ENCODE results near the gene CENPS. TPM values are rescaled to one million over a fixed set of nuclear protein-coding genes. Genes with fewer than 3 reads are reported as not detected.

CENPS gene
- total and polyA plus RNA-seq, 7 donors = 2.8 to 22.2 (median 15.0) TPM

DNA sequence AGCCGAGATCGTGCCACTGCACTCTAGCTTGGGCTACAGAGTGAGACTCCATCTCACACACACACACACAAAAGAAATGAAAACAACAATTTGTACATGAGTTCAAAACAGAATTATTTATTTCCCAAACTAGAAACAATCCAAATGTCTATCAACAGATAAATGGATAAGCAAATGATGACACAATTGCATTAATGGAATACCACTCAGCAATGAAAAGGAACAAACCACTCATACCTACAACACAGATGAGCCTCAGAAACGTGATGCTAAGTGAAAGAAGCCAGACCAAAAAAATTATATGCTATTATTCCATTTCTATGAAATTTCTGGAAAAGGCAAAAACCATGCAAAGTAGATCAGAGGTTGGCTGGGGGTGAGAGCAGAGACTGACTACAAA lies 33.4 kb upstream of the CENPS start:
- TF ChIP-seq, protein P1, sequence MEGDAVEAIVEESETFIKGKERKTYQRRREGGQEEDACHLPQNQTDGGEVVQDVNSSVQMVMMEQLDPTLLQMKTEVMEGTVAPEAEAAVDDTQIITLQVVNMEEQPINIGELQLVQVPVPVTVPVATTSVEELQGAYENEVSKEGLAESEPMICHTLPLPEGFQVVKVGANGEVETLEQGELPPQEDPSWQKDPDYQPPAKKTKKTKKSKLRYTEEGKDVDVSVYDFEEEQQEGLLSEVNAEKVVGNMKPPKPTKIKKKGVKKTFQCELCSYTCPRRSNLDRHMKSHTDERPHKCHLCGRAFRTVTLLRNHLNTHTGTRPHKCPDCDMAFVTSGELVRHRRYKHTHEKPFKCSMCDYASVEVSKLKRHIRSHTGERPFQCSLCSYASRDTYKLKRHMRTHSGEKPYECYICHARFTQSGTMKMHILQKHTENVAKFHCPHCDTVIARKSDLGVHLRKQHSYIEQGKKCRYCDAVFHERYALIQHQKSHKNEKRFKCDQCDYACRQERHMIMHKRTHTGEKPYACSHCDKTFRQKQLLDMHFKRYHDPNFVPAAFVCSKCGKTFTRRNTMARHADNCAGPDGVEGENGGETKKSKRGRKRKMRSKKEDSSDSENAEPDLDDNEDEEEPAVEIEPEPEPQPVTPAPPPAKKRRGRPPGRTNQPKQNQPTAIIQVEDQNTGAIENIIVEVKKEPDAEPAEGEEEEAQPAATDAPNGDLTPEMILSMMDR (IDR thresholded peaks at IDR 0.05) = no peak
- no peak for TF ChIP-seq POLR2AphosphoS5 (IDR thresholded peaks at IDR 0.05)
- TF ChIP-seq EP300 (IDR thresholded peaks at IDR 0.05) = no peak
- no peak for TF ChIP-seq POLR2A (IDR thresholded peaks at IDR 0.05)
- WGBS, 2 donors = 91 to 94% methylated on average over 3 of the region's 3 CpGs
- Histone ChIP-seq H3K36me3 (no peaks in the 10 kb centered on the region), H3K27me3 (no peaks in the 10 kb centered on the region), H3K4me3 (no peak overlapping the region), H3K9me3 (no peaks in the 10 kb centered on the region), H3K27ac (no peak overlapping the region), H3K4me1 (peaks cover 0 to 26% (median 16%) of the 10 kb centered on the region in 4 donors)
- DNase-seq = no peak
- intact Hi-C loops (cut with DNase I) = no loop called here

DNA sequence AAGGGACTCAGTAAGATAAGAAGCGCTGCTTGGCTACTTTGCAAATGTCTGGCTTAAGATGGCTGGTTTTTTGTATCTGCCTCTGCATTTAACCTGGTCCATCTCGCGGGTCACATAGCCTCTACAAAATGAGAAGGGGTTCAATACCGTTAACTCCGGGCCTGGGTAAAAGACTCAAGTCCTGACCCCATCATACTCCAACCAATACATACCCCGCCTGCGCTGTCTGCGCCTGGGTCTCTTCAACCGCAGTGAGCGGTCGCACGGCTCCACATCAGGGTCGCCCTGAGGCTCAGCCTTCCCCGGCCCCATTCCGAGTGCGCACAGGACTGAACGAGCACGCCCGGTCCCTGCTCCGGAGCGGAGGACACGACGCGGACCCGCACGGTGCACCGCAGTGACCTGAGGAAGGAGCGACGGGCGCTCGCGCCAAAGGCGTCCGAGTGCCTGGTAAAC lies 31.9 kb upstream of the CENPS start:
- DNase-seq = no peak
- Histone ChIP-seq H3K27ac (peak overlapping the region; percentile 88 to 93 (median 90)), H3K9me3 (no peaks in the 10 kb centered on the region), H3K4me3 (peak overlapping the region; percentile 71 to 95 (median 82)), H3K36me3 (peaks cover 0 to 11% (median 5%) of the 10 kb centered on the region in 4 donors), H3K27me3 (no peaks in the 10 kb centered on the region), H3K4me1 (peaks cover 0 to 26% (median 16%) of the 10 kb centered on the region in 4 donors)
- WGBS, 2 donors = 1% methylated on average over 34 of the region's 34 CpGs
- TF ChIP-seq, protein P1 (IDR thresholded peaks at IDR 0.05) = no peak
- TF ChIP-seq POLR2A (IDR thresholded peaks at IDR 0.05) (no peak), POLR2AphosphoS5 (IDR thresholded peaks at IDR 0.05) (no peak), EP300 (IDR thresholded peaks at IDR 0.05) (no peak)
- intact Hi-C loops (cut with DNase I) = no loop called here

DNA sequence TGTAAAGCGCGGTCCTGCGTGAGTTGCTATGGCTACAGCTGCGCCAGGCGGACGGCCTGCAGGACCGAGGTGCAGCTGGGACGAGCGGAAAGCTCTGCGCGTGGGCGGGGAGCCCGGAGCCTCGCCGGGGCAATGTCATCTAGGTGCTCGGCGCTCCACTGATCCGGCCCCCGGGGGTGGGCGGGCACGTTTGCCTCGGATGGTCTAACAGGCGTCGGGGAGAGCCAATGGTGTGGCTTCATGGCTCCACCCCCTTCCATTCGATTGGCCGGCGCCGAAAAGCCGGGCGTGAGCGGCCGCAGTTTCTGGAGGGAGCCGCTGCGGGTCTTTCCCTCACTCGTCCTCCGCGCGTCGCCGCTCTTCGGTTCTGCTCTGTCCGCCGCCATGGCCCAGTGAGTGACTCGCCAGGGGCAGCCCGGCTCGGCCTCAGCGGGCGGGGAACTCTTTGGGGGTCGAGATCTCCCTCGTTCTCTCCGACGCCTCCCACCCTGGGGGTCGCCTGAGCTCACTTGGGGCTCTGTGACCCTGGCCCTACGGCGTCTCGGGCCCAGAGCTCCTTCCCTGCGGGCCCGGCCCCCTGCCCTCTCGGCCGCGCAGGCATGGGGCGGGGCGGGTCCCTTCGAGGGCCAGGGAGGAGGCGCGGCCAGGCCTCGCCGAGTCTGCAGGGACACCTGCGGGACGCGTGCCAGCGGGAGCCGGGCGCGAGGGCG lies 31.3 kb upstream of the CENPS start, which contains the start of gene PGD:
Gene PGD, plus strand, starts transcription at position 331 of the 710 bp plus-strand sequence. Its CDS starts 54 bp downstream, at position 385.
- TF ChIP-seq POLR2AphosphoS5 (IDR thresholded peaks at IDR 0.05) = peak; percentile 78 to 88 (median 82)
- TF ChIP-seq, protein P1 (IDR thresholded peaks at IDR 0.05) = no peak
- no peak for TF ChIP-seq EP300 (IDR thresholded peaks at IDR 0.05)
- TF ChIP-seq POLR2A (IDR thresholded peaks at IDR 0.05) = peak; percentile 25 to 54
- peaks cover 0 to 17% (median 8%) of the 10 kb centered on the region in 4 donors for H3K36me3 ChIP-seq
- H3K4me1 ChIP-seq = peaks cover 0 to 26% (median 16%) of the 10 kb centered on the region in 4 donors
- intact Hi-C loops (cut with DNase I) = loop anchor here (1.0 kb wide), 1 partner anchor 31 kb away; the partner anchor contains the start of gene CENPS
- peak within 1 kb of the TSS; percentile 71 to 95 (median 82) for H3K4me3 ChIP-seq
- H3K27ac ChIP-seq = peak within 1 kb of the TSS; percentile 88 to 93 (median 90)
- no peaks in the 10 kb centered on the region for H3K9me3 ChIP-seq
- no peaks in the 10 kb centered on the region for H3K27me3 ChIP-seq
- peak; percentile 99 for DNase-seq
- 0 to 1% methylated on average over 76 of the region's 76 CpGs for WGBS, 2 donors

DNA sequence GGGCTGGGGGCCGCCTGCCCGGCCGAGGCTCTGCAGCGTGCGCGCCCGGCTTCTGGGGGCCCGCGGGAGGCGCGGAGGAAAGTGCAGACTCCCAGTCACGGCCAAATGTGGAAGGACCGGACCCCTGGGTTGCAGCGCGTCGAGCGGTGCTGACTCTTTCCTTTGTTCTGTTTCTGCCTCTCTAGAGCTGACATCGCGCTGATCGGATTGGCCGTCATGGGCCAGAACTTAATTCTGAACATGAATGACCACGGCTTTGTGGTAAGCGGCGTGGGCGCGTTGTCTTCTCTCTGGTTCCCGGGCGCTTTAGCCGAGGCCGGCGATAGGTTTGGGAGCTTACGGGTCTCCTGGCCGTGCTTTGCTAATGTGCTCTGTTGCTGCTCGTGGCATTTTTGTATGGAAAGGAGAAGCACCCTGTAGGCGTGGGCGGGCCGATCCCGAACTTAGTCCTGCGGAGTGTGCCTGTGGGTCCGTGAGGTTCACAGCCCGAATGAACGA lies 30.7 kb upstream of the CENPS start:
- intact Hi-C loops (cut with DNase I) = loop anchor here (1.0 kb wide), 1 partner anchor 31 kb away; the partner anchor contains the start of gene CENPS
- peak; percentile 66 for DNase-seq
- WGBS, 2 donors = 1 to 2% methylated on average over 42 of the region's 42 CpGs
- TF ChIP-seq, protein P1 (IDR thresholded peaks at IDR 0.05) = no peak
- TF ChIP-seq POLR2AphosphoS5 (IDR thresholded peaks at IDR 0.05) = no peak
- TF ChIP-seq POLR2A (IDR thresholded peaks at IDR 0.05) = no peak
- no peak for TF ChIP-seq EP300 (IDR thresholded peaks at IDR 0.05)
- peak overlapping the region; percentile 88 to 93 (median 90) for H3K27ac ChIP-seq
- H3K4me3 ChIP-seq = peak overlapping the region; percentile 71 to 95 (median 82)
- H3K27me3 ChIP-seq = no peaks in the 10 kb centered on the region
- no peaks in the 10 kb centered on the region for H3K9me3 ChIP-seq
- peaks cover 0 to 26% (median 16%) of the 10 kb centered on the region in 4 donors for H3K4me1 ChIP-seq
- H3K36me3 ChIP-seq = peaks cover 5 to 23% (median 14%) of the 10 kb centered on the region in 4 donors
